ENCODE measurements around the gene APPBP2. TPM values are rescaled to one million over a fixed set of nuclear protein-coding genes. Genes with fewer than 3 reads are reported as not detected.

Gene APPBP2
- total RNA-seq, 1 experiment from 2014 or later, result 21.5 TPM

Small RNA genes within 50 kb of the gene (small RNA-seq; reads per million reads assigned to genes)
- not detected for gene AC011921.2

Other genes starting within 250 kb of the APPBP2 start
- 48.1 and 81.0 TPM in 2 replicates for gene USP32, start 134.1 kb downstream of the APPBP2 start, total RNA-seq (2014; rRNA removed; shearing (Covaris generic); ENCODE audit: low replicate concordance)
- not detected in 2 replicates for gene CHCT1, start 103.8 kb downstream of the APPBP2 start, total RNA-seq (2014; rRNA removed; shearing (Covaris generic); ENCODE audit: low replicate concordance)
- 6.4 and 11.8 TPM in 2 replicates for gene PPM1D, start 74.0 kb upstream of the APPBP2 start, total RNA-seq (2014; rRNA removed; shearing (Covaris generic); ENCODE audit: low replicate concordance)
- 32.6 and 42.6 TPM in 2 replicates for gene BCAS3, start 151.6 kb upstream of the APPBP2 start, total RNA-seq (2014; rRNA removed; shearing (Covaris generic); ENCODE audit: low replicate concordance)

Data from Karpas-422 (cell line).